Activated CD8-positive, alpha-beta T cell treated with anti-CD3 and anti-CD28 coated beads, Interleukin-2, amount 10 ng/mL, durations not matched to agents 7 days and 5 days (primary cell): ENCODE results near the gene PRMT3. TPM values are rescaled to one million over a fixed set of nuclear protein-coding genes. Genes with fewer than 3 reads are reported as not detected.

Experiments
- total RNA-seq, 2 experiments: library from RNA; stranded (reverse); gene quantifications; one replicate each; pipeline ENCODE4 v1.2.3, GENCODE V29; 2021

The PRMT3 gene
- total RNA-seq, 2 experiments from 2014 or later = 17.1 to 19.9 TPM

Other genes with a start within 250 kb of the PRMT3 start
- gene DBX1, start 227.2 kb upstream of the PRMT3 start, total RNA-seq = not detected
- 10 to 100 TPM; 30.5 to 33.2 TPM for gene HTATIP2, start 24.0 kb upstream of the PRMT3 start, total RNA-seq
- gene SLC6A5, start 211.9 kb downstream of the PRMT3 start, total RNA-seq = not detected